Esophagus muscularis mucosa (tissue), 4 donors: ENCODE results near the gene PITPNM1. TPM values are rescaled to one million over a fixed set of nuclear protein-coding genes. Genes with fewer than 3 reads are reported as not detected.

Experiments used
- DNase-seq: peaks from one replicate; pipeline ENCODE4 v3.0.0-alpha.2; 2017; ENCODE audit errors: extremely low spot score
- H3K27ac ChIP-seq, 4 donors: fragments of 200-600 bp; sonication (generic); replicated peaks in 1 of 4; 1 replicate in 3 of 4; 2 replicates in 1 of 4; pipeline ENCODE4 v1.5.1; 2016 to 2019; ENCODE audit warnings: mild to moderate bottlenecking in 1 of 4
- H3K27me3 ChIP-seq, 4 donors: fragments of 200-600 bp; sonication (generic); one replicate each; pipeline versions ENCODE4 v1.5.1 to v1.6.0; 2016 to 2019
- H3K36me3 ChIP-seq, 4 donors: fragments of 200-600 bp; sonication (generic); one replicate each; pipeline ENCODE4 v1.5.1; 2016 to 2019
- H3K4me1 ChIP-seq, 4 donors: fragments of 200-600 bp; sonication (generic); one replicate each; pipeline ENCODE4 v1.5.1; 2016 to 2019
- H3K4me3 ChIP-seq, 4 donors: fragments of 200-600 bp; sonication (generic); 1 replicate in 2 of 4; 2 replicates in 2 of 4; pipeline ENCODE4 v1.5.1; 2016 to 2019; ENCODE audit warnings: mild to moderate bottlenecking in 4 of 4, moderate library complexity in 1 of 4
- H3K9me3 ChIP-seq, 4 donors: fragments of 200-600 bp; sonication (generic); 1 replicate in 3 of 4; 2 replicates in 1 of 4; pipeline ENCODE4 v1.5.1; 2016 to 2019
- EP300 ChIP-seq: sonication (generic); formaldehyde crosslinking; IDR thresholded peaks from one replicate; pipeline ENCODE4 v1.6.1; 2017; ENCODE audit warnings: antibody characterized with exemption
- POLR2A ChIP-seq: fragments of 450-650 bp; IDR thresholded peaks from one replicate; pipeline ENCODE4 v1.6.1; 2017; ENCODE audit warnings: antibody characterized with exemption, moderate library complexity, mild to moderate bottlenecking, low read depth
- POLR2AphosphoS5 ChIP-seq, 2 donors: sonication (generic); formaldehyde crosslinking; IDR thresholded peaks; one replicate each; pipeline ENCODE4 v1.6.1; 2017; ENCODE audit warnings: antibody characterized with exemption in 2 of 2
- WGBS: methylation state at CpG from one replicate; pipeline ENCODE4 v1.1.5; 2018; 5-methylcytosine and 5-hydroxymethylcytosine counted together
- intact Hi-C: fragments of 100-400 bp; cut with DNase I; formaldehyde crosslinking; loops from one replicate; pipeline ENCODE4 v1.15.1; 2023
- total RNA-seq, 4 donors: library from RNA; depleted of rRNA; stranded (reverse); fragments of >200 nt; gene quantifications; one replicate each; pipeline versions ENCODE4 v1.1.0 to v1.2.1, GENCODE V29; 2016
- TF ChIP-seq, protein P1 (sequence below), 3 experiments: fragments of 200-600 bp in 2 of 3; fragments of 450-650 bp in 1 of 3; sonication (generic) in 2 of 3; IDR thresholded peaks; one replicate each; pipeline ENCODE4 v1.5.1; 2017 to 2019; ENCODE audit warnings: antibody characterized with exemption in 3 of 3, mild to moderate bottlenecking in 2 of 3, moderate library complexity in 1 of 3

PITPNM1 gene
- total RNA-seq, 4 donors from 2014 or later = 11.6 to 23.6 (median 15.3) TPM

DNA sequence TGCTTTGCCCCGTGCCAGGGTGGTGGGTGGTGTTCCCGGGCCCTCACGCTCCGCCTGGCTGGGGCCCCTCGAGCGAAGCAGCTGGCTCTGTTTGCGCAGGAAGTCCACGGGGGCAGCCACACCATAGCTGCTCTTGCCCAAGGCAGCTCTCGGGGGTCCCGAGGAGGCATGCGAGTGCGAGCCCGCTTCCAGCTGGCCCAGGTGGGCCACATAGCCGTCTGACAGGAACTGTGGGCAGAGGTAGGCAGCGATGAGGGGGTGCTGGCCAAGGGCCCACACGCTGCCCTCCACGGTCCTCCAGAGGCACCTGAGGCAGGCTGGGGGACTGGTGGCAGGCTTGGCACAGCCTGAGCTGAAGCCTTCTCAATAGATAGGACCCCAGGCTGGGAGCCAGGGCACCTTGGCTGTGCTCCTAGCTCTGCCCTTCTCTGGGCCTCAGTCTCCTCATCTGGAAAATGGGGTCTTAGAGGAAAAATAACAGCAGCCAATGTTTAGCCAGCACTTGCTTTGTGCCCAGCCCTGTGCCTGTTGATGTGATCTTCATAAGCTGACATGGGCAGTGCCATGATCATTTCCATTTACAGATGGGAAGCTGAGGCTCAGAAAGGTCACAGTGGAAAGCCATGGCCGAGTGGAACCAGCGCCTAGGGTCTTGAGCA is 13.0 kb downstream of the PITPNM1 start:
- Histone ChIP-seq H3K36me3 (peaks cover 20 to 96% (median 90%) of the 10 kb centered on the region in 4 donors), H3K4me1 (peaks cover 0 to 13% (median 10%) of the 10 kb centered on the region in 4 donors), H3K9me3 (no peaks in the 10 kb centered on the region), H3K4me3 (no peak overlapping the region), H3K27me3 (no peaks in the 10 kb centered on the region), H3K27ac (peak overlapping the region in 2 of 4 donors; percentile 15 to 20)
- intact Hi-C loops = no loop called here
- 90% methylated on average over 2 of the region's 19 CpGs for WGBS
- DNase-seq = no peak
- TF ChIP-seq POLR2A = no peak
- TF ChIP-seq, protein P1, sequence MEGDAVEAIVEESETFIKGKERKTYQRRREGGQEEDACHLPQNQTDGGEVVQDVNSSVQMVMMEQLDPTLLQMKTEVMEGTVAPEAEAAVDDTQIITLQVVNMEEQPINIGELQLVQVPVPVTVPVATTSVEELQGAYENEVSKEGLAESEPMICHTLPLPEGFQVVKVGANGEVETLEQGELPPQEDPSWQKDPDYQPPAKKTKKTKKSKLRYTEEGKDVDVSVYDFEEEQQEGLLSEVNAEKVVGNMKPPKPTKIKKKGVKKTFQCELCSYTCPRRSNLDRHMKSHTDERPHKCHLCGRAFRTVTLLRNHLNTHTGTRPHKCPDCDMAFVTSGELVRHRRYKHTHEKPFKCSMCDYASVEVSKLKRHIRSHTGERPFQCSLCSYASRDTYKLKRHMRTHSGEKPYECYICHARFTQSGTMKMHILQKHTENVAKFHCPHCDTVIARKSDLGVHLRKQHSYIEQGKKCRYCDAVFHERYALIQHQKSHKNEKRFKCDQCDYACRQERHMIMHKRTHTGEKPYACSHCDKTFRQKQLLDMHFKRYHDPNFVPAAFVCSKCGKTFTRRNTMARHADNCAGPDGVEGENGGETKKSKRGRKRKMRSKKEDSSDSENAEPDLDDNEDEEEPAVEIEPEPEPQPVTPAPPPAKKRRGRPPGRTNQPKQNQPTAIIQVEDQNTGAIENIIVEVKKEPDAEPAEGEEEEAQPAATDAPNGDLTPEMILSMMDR (IDR thresholded peaks at IDR 0.05) = no peak
- no peak for TF ChIP-seq EP300
- TF ChIP-seq POLR2AphosphoS5 (IDR thresholded peaks at IDR 0.05) = no peak

DNA sequence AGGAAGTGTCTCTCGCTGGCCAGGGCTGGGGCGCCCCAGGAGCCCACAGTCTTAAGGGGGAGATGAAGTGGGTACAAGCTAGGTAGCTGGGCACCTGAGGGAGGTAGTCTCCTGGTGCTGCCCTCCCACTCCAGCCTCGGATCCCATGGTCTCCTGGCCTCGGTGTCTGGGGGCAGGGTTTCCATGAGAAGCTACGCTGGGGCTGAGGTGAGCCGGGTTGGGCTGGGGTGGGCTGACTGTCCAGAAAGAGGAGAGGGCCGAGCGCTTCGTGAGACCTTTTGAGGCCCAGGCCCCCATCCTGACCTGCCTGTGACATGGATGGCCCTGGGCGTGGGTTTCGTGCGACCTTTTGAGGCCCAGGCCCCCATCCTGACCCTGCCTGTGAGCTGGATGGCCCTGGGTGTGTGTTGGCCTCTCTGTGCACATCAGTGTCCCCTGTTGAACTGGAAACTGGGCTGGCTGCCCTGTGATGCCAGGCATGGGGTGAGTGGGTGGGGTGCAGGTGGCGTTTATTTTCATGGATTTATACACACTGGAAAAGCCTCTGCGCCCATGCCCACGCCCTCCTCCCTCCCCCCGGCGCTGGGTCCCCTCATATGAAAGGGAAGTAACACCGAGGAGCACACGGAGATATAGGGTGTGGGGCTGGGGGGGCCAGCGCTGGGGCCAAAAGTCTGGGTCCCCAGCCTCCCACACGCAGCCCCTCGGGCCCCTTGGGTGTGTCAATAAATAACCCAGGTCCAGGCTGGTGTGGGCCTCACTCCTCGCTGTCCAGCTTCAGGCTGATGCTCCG is 13.7 kb downstream of the PITPNM1 start:
- TF ChIP-seq POLR2AphosphoS5 (IDR thresholded peaks at IDR 0.05) = no peak
- TF ChIP-seq, protein P1 (IDR thresholded peaks at IDR 0.05) = no peak
- no peak for TF ChIP-seq POLR2A
- no peak for TF ChIP-seq EP300
- H3K27ac ChIP-seq = peak overlapping the region; percentile 20 to 49 (median 41)
- H3K4me1 ChIP-seq = peaks cover 0 to 16% (median 11%) of the 10 kb centered on the region in 4 donors
- peaks cover 22 to 98% (median 89%) of the 10 kb centered on the region in 4 donors for H3K36me3 ChIP-seq
- intact Hi-C loops = no loop called here
- WGBS = 84% methylated on average over 15 of the region's 24 CpGs
- no peak overlapping the region for H3K4me3 ChIP-seq
- no peaks in the 10 kb centered on the region for H3K9me3 ChIP-seq
- no peak for DNase-seq
- no peaks in the 10 kb centered on the region for H3K27me3 ChIP-seq

DNA sequence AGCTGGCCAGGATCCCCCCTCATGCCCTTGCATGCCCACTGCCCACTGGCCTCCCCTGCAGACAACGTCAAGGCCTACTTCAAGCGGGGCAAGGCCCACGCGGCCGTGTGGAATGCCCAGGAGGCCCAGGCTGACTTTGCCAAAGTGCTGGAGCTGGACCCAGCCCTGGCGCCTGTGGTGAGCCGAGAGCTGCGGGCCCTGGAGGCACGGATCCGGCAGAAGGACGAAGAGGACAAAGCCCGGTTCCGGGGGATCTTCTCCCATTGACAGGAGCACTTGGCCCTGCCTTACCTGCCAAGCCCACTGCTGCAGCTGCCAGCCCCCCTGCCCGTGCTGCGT is 14.5 kb downstream of the PITPNM1 start:
- peaks cover 3 to 23% (median 17%) of the 10 kb centered on the region in 4 donors for H3K4me1 ChIP-seq
- intact Hi-C loops = no loop called here
- TF ChIP-seq, protein P1 (IDR thresholded peaks at IDR 0.05) = no peak
- TF ChIP-seq EP300 (no peak), POLR2AphosphoS5 (IDR thresholded peaks at IDR 0.05) (no peak), POLR2A (no peak)
- H3K9me3 ChIP-seq = no peaks in the 10 kb centered on the region
- no peak overlapping the region for H3K4me3 ChIP-seq
- peaks cover 22 to 92% (median 83%) of the 10 kb centered on the region in 4 donors for H3K36me3 ChIP-seq
- 73% methylated on average over 13 of the region's 15 CpGs for WGBS
- H3K27me3 ChIP-seq = no peaks in the 10 kb centered on the region
- no peak for DNase-seq
- peak overlapping the region in 3 of 4 donors; percentile 13 to 49 (median 39) for H3K27ac ChIP-seq

DNA sequence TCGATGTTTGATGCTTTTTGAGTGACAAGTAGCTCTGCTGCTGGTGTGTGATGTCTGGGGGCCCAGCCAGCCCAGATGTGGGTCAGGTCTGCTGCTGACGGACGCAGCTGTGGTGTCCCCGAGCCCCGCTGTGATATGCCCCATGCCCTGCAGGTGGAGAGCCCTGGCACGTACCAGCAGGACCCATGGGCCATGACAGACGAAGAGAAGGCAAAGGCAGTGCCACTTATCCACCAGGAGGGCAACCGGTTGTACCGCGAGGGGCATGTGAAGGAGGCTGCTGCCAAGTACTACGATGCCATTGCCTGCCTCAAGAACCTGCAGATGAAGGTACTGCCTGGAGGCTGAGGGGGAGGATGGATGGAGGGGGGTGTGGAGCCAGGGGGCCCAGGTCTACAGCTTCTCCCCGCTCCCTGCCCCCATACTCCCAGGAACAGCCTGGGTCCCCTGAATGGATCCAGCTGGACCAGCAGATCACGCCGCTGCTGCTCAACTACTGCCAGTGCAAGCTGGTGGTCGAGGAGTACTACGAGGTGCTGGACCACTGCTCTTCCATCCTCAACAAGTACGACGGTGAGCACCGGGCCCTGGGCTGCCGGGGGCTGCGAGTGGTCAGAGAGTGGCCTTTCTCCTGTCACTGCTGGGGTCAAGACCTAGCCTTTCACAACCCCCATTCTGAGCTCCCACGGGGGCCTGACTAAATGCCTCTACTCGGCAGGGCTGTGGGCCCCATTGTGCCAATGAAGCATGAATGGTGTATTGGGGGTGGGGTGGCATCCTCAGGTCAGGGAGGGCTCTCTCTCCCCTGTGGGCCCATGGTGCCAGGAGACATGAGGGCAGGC is 15.1 kb downstream of the PITPNM1 start:
- DNase-seq = no peak
- Histone ChIP-seq H3K4me1 (peaks cover 3 to 29% (median 22%) of the 10 kb centered on the region in 4 donors), H3K9me3 (no peaks in the 10 kb centered on the region), H3K27me3 (no peaks in the 10 kb centered on the region), H3K4me3 (no peak overlapping the region), H3K27ac (peak overlapping the region in 3 of 4 donors; percentile 13 to 49 (median 39)), H3K36me3 (peaks cover 22 to 86% (median 77%) of the 10 kb centered on the region in 4 donors)
- intact Hi-C loops = no loop called here
- 88% methylated on average over 4 of the region's 23 CpGs for WGBS
- TF ChIP-seq POLR2AphosphoS5 (IDR thresholded peaks at IDR 0.05) (no peak), POLR2A (no peak), EP300 (no peak)
- TF ChIP-seq, protein P1 (IDR thresholded peaks at IDR 0.05) = no peak
